WTC11 (cell line): Measurements from ENCODE around the gene HMGXB4. TPM values are rescaled to one million over a fixed set of nuclear protein-coding genes. Genes with fewer than 3 reads are reported as not detected.
A peak's percentile ranks its signal among the peaks of the same experiment; 100 is the strongest.

Experiments used
- ATAC-seq: fragments of 200-7000 bp; cut with Tn5 transposase; 2 replicates; pipeline ENCODE4 v1.10.0; 2021; ENCODE audit warnings: mild to moderate bottlenecking, moderate library complexity
- CTCF ChIA-PET: fragments of 300-600 bp; sonication (Branson Sonifier 250); formaldehyde crosslinking; loops from one replicate; lab custom pipeline; 2021; ENCODE audit warnings: antibody characterized with exemption; lab: Charles Lee
- POLR2A ChIA-PET: fragments of 350-600 bp; sonication (Branson Sonifier 250); formaldehyde crosslinking; loops from one replicate; lab custom pipeline; 2021; ENCODE audit warnings: antibody characterized with exemption; lab: Charles Lee
- DNase-seq: peaks from one replicate; pipeline ENCODE4 v3.0.0; 2021; ENCODE audit warnings: low spot score
- H3K27ac Mint-ChIP-seq: 2 replicates; pipeline ENCODE4 v1.8.0; 2021; ENCODE audit warnings: mixed read lengths
- H3K27me3 Mint-ChIP-seq: 2 replicates; pipeline ENCODE4 v1.8.0; 2021; ENCODE audit warnings: low read depth, mild to moderate bottlenecking, moderate library complexity, mixed read lengths
- H3K36me3 Mint-ChIP-seq: 2 replicates; pipeline ENCODE4 v1.8.0; 2021; ENCODE audit warnings: mixed read lengths
- H3K4me1 Mint-ChIP-seq: 2 replicates; pipeline ENCODE4 v1.8.0; 2022; ENCODE audit warnings: mixed read lengths
- H3K4me3 Mint-ChIP-seq: 2 replicates; pipeline ENCODE4 v1.8.0; 2021; ENCODE audit warnings: mild to moderate bottlenecking, moderate library complexity, mixed read lengths
- H3K9me3 Mint-ChIP-seq: 2 replicates; pipeline ENCODE4 v1.8.0; 2021; ENCODE audit warnings: mixed read lengths
- AR ChIP-seq: fragments of 250-450 bp; sonication (Bioruptor Pico); IDR thresholded peaks from 2 replicates; pipeline ENCODE4 v1.9.0; 2021; ENCODE audit warnings: mild to moderate bottlenecking
- ATF6 ChIP-seq: sonication (generic); formaldehyde crosslinking; IDR thresholded peaks from 2 replicates; pipeline ENCODE4 v1.8.1; 2023; ENCODE audit warnings: mild to moderate bottlenecking, missing genetic modification reagents
- ETV6 ChIP-seq: sonication (generic); formaldehyde crosslinking; IDR thresholded peaks from 2 replicates; pipeline ENCODE4 v1.8.1; 2022; ENCODE audit warnings: mild to moderate bottlenecking, missing genetic modification reagents
- FOXP1 ChIP-seq: sonication (generic); formaldehyde crosslinking; IDR thresholded peaks from 2 replicates; pipeline ENCODE4 v1.8.0; 2022; ENCODE audit warnings: missing genetic modification reagents, mild to moderate bottlenecking, moderate library complexity, borderline replicate concordance
- FOXP4 ChIP-seq: sonication (generic); formaldehyde crosslinking; IDR thresholded peaks from 2 replicates; pipeline ENCODE4 v1.8.0; 2022; ENCODE audit warnings: mild to moderate bottlenecking, missing genetic modification reagents
- GABPB1 ChIP-seq: sonication (generic); formaldehyde crosslinking; IDR thresholded peaks from 2 replicates; pipeline ENCODE4 v1.8.1; 2023; ENCODE audit warnings: mild to moderate bottlenecking, missing genetic modification reagents
- HMGXB4 ChIP-seq: sonication (generic); formaldehyde crosslinking; IDR thresholded peaks from 2 replicates; pipeline ENCODE4 v1.8.1; 2023; ENCODE audit warnings: mild to moderate bottlenecking, moderate library complexity, missing genetic modification reagents
- KAT7 ChIP-seq: sonication (generic); formaldehyde crosslinking; IDR thresholded peaks from 2 replicates; pipeline ENCODE4 v1.8.1; 2023; ENCODE audit warnings: missing genetic modification reagents, mild to moderate bottlenecking, borderline replicate concordance
- NR1H2 ChIP-seq: sonication (generic); formaldehyde crosslinking; IDR thresholded peaks from 2 replicates; pipeline ENCODE4 v1.9.0; 2021; ENCODE audit warnings: mild to moderate bottlenecking, moderate library complexity, missing genetic modification reagents
- ZNF281 ChIP-seq: sonication (generic); formaldehyde crosslinking; IDR thresholded peaks from 2 replicates; pipeline ENCODE4 v1.8.0; 2023; ENCODE audit warnings: mild to moderate bottlenecking, missing genetic modification reagents
- total RNA-seq: library from RNA; stranded (reverse); gene quantifications from 3 replicates; pipeline ENCODE4 v1.2.3, GENCODE V29; 2021

The HMGXB4 gene
- total RNA-seq, 1 experiment from 2014 or later, result 42.1 TPM

- no peak for TF ChIP-seq ETV6 (CRISPR knock-in tag)
- TF ChIP-seq NR1H2 (CRISPR knock-in tag), result no peak
- no peak for TF ChIP-seq ATF6 (CRISPR knock-in tag)
- no peak for TF ChIP-seq FOXP4
- no peak for TF ChIP-seq HMGXB4 (CRISPR knock-in tag)
- TF ChIP-seq ZNF281 (CRISPR knock-in tag), result no peak
- no peak for TF ChIP-seq AR (CRISPR knock-in tag)
- no peak for TF ChIP-seq FOXP1
Observed at GRCh38 chr22:35327690-35328471, 70.6 kb downstream of the HMGXB4 start (continued).

GRCh38 chr22:35328472-35328885, 71.2 kb downstream of the HMGXB4 start:
- CTCF ChIA-PET, result no interaction called here

More at GRCh38 chr22:35328472-35328885, 71.2 kb downstream of the HMGXB4 start:
- POLR2A ChIA-PET, result no interaction called here
- H3K4me1 Mint-ChIP-seq, result no peaks in the 10 kb centered on the region
- peaks cover 27% of the 10 kb centered on the region for H3K36me3 Mint-ChIP-seq
- ATAC-seq (no peak), DNase-seq (no peak)
- H3K27me3 Mint-ChIP-seq, result no peaks in the 10 kb centered on the region
- TF ChIP-seq KAT7 (no peak), AR (CRISPR knock-in tag) (no peak), GABPB1 (CRISPR knock-in tag) (peak; percentile 90)
- H3K4me3 Mint-ChIP-seq, result no peak overlapping the region
- H3K9me3 Mint-ChIP-seq, result no peaks in the 10 kb centered on the region
- no peak overlapping the region for H3K27ac Mint-ChIP-seq
